GM12872 (cell line): ENCODE results near the gene P3H2.

Source experiments
- TF ChIP-seq, protein P1 (sequence below): IDR thresholded peaks from 3 replicates; pipeline ENCODE4 v1.5.1; 2011; ENCODE audit warnings: low read depth, mild to moderate bottlenecking, low read length, moderate library complexity; ENCODE audit not compliant: insufficient read depth

P3H2 gene

DNA sequence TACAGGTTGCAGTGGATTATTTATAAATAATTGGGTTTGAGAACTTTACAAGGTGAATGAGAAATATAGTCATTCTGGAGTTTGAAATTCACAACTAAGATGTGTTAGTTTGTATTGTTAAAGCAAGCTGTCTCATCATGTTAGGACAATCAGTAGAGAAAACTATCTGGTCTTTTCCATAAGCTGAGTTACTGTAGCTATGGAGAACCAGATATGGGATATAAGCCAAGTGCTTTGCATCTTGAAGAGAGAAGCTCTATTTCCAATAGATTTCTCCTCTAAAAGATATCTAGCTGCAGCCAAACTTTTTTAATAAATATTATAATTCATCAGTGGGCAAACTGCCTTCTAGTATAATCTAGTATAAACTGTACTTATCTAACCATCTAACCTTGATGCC lies 11.3 kb downstream of the P3H2 start:
- TF ChIP-seq, protein P1, sequence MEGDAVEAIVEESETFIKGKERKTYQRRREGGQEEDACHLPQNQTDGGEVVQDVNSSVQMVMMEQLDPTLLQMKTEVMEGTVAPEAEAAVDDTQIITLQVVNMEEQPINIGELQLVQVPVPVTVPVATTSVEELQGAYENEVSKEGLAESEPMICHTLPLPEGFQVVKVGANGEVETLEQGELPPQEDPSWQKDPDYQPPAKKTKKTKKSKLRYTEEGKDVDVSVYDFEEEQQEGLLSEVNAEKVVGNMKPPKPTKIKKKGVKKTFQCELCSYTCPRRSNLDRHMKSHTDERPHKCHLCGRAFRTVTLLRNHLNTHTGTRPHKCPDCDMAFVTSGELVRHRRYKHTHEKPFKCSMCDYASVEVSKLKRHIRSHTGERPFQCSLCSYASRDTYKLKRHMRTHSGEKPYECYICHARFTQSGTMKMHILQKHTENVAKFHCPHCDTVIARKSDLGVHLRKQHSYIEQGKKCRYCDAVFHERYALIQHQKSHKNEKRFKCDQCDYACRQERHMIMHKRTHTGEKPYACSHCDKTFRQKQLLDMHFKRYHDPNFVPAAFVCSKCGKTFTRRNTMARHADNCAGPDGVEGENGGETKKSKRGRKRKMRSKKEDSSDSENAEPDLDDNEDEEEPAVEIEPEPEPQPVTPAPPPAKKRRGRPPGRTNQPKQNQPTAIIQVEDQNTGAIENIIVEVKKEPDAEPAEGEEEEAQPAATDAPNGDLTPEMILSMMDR, result no peak

DNA sequence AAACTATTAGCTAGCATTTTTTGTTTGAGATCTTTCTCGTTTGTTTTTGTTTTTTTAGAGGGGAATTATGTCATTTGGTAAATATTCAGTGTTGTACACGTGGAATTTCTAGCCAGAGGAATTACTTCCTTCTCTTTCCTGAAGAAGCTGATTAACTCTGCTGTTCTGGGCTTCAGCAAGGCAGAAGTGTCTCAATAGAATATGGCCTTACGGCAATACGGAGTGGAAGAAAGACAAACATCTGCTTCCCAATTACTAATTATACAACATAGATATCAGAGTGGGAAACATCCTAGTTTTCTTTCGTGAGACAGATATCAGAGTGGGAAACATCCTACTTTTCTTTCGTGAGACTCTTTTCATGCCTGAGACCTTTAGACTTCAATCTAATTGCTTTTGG lies 11.9 kb downstream of the P3H2 start:
- TF ChIP-seq, protein P1, result no peak

DNA sequence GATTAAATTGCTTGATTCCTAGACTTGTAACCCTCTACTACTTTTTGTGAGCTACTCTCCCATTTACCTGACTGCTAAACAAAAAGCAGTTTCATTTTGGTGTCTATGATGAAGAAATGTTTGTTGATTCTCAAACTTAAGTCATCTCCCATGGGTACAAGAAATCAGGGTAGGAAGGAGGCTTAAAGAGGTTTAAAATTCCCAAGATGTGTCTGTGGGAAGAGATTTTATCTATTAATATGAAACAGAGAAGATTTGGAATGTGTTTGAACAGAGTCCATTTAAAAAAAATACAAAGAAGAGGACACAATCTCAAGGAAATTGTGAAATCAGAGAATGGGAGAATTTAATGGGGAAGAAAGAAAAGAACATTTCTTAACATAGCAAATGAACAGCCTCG lies 14.8 kb downstream of the P3H2 start:
- TF ChIP-seq, protein P1, result no peak

DNA sequence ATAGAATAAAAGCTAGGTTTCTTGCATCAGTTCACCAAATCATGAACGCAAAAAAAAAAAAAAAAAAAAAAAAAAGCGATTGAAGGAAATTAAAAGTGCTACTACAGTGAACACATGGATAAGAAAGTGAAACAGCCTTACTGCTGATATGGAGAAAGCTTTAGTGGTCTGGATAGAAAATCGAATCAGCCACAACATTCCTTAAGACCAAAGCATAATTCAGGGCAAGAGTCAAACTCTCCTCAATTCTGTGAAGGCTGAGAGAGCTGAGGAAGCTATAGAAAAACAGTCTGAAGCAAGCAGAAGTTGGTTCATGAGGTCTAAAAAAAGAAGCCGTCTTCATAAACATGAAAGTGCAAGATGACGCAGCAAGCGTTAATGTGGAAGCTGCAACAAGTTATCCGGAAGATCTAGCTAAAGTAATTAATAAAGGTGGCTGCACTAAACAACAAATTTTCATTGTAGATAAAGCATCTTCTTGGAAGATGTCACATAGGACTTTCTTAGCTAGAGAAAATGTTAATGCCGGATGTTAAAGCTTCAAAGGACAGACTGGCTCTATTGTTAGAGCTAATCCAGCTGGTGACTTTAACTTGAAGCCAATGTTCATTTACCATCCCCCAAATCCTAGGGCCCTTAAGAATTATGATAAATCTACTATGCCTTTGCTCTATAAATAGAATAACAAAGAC lies 19.2 kb downstream of the P3H2 start:
- TF ChIP-seq, protein P1, result no peak

DNA sequence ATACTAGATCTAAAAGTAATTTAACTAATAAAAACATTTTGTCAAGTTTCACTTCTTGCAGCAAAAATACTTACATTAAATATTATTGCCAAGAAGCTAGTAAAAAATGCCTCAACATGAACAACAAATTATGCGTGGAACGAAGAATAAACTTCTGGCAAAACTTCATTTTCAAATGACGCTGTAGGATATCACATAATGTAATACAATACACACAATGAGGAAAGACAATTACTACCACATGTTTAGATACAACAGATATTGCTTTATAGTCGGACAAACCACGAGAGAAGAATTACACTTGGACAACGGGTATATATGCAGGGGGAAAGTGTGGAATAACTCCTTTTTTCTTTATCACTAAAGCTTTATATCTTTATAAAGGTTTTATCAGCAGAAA lies 21.6 kb downstream of the P3H2 start:
- TF ChIP-seq, protein P1, result no peak

DNA sequence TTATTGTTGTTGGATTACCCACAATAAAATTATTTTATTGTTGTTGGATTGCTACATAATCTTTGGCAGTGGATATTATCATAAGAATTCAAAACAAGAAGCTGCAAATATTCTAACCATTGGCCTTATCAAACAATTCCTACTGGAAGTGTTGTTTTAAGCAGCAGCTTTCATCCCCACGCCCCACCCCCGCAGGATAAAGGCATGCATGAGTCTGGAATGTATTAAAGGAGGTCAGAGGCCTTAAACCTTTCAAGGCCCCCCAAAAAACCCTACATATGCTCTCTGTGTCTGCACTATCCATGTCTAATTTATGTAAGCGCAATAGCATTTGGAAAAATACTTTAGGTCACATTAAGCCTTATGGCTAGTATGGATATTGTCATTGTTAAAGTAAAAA lies 23.1 kb downstream of the P3H2 start:
- TF ChIP-seq, protein P1, result no peak

DNA sequence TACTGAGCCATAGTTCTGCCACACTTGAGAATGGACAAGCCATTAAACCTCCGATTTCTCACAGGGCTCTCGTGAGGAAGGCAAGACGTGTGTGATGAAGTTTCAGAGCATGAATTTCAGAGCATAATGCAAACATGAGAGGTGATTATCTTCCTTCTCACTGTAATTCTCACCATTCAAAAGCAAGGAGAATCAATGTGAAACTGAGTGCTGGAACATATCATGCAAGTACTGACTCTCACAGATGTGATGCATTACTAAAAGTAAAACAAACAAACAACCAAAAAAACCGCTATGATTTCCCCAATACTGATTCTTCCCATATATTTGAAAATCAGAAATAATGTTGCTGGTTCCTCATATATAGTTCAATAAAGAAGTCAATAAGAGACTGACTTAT lies 23.7 kb downstream of the P3H2 start:
- TF ChIP-seq, protein P1, result no peak
